Smooth muscle cell (in vitro differentiated cells): ENCODE results near the gene PRSS48. TPM values are rescaled to one million over a fixed set of nuclear protein-coding genes. Genes with fewer than 3 reads are reported as not detected.
"Not testable (repeated sequence)": the region's sequence is repeated elsewhere in the genome, so short reads cannot be mapped to it uniquely, and the experiment has no call there.

ENCODE experiments used
- DNase-seq: peaks from one replicate; lab custom pipeline; 2025; ENCODE audit not compliant: unreplicated experiment; lab: John Stamatoyannopoulos, UW
- H2AFZ ChIP-seq: fragments of 200-600 bp; sonication (generic); 2 replicates; pipeline ENCODE4 v1.6.0; 2016; ENCODE audit warnings: antibody characterized with exemption, low read depth, mild to moderate bottlenecking
- H3F3A ChIP-seq: fragments of 200-600 bp; sonication (generic); 2 replicates; pipeline ENCODE4 v1.6.0; 2017; ENCODE audit warnings: antibody characterized with exemption, low read depth
- H3K27ac ChIP-seq: fragments of 200-600 bp; sonication (generic); 2 replicates; pipeline ENCODE4 v1.5.1; 2016; ENCODE audit warnings: low read depth, mild to moderate bottlenecking
- H3K27me3 ChIP-seq: fragments of 200-600 bp; sonication (generic); 2 replicates; pipeline ENCODE4 v1.6.1; 2016; ENCODE audit warnings: low read depth, mild to moderate bottlenecking
- H3K36me3 ChIP-seq: fragments of 200-600 bp; sonication (generic); 2 replicates; pipeline ENCODE4 v1.5.1; 2016; ENCODE audit warnings: low read depth
- H3K4me1 ChIP-seq: fragments of 200-600 bp; sonication (generic); 2 replicates; pipeline ENCODE4 v1.5.1; 2016; ENCODE audit warnings: low read depth
- H3K4me2 ChIP-seq: fragments of 200-600 bp; sonication (generic); 2 replicates; pipeline ENCODE4 v1.6.0; 2016; ENCODE audit warnings: mild to moderate bottlenecking
- H3K4me3 ChIP-seq: fragments of 200-600 bp; sonication (generic); 2 replicates; pipeline ENCODE4 v1.5.1; 2016; ENCODE audit warnings: mild to moderate bottlenecking
- H3K79me2 ChIP-seq: fragments of 200-600 bp; sonication (generic); 2 replicates; pipeline ENCODE4 v1.6.0; 2016; ENCODE audit warnings: low read depth, mild to moderate bottlenecking
- H3K9ac ChIP-seq: fragments of 200-600 bp; sonication (generic); 2 replicates; pipeline ENCODE4 v1.6.0; 2016; ENCODE audit warnings: low read depth
- H3K9me3 ChIP-seq: fragments of 200-600 bp; sonication (generic); replicated peaks from 2 replicates; pipeline ENCODE4 v1.5.1; 2016; ENCODE audit warnings: low read depth
- H4K20me1 ChIP-seq: fragments of 200-600 bp; sonication (generic); 2 replicates; pipeline ENCODE4 v1.6.0; 2016; ENCODE audit warnings: low read depth
- WGBS: methylation state at CpG from one replicate; pipeline ENCODE4 v1.1.7; 2016; ENCODE audit warnings: low lambda C conversion rate; 5-methylcytosine and 5-hydroxymethylcytosine counted together
- polyA plus RNA-seq: library from polyadenylated mRNA; unstranded; fragments of >200 nt; fragmentation: Nextera tagmentation; extraction: Ambion mirVana; gene quantifications from 2 replicates; pipeline ENCODE4 v1.2.1, GENCODE V29; 2016
- total RNA-seq: library from RNA; depleted of rRNA; stranded (reverse); fragments of >200 nt; gene quantifications from 2 replicates; pipeline ENCODE4 v1.2.3, GENCODE V29; 2014
- TF ChIP-seq, protein P1 (sequence below): fragments of 200-600 bp; sonication (generic); IDR thresholded peaks from 2 replicates; pipeline ENCODE4 v1.5.1; 2017; ENCODE audit warnings: borderline replicate concordance, mild to moderate bottlenecking, antibody characterized with exemption; ENCODE audit not compliant: insufficient read depth, poor library complexity, severe bottlenecking

Gene PRSS48
- total and polyA plus RNA-seq, 2 experiments from 2014 or later: not detected

- H3K27me3 ChIP-seq: no peaks in the 10 kb centered on the region
- H3K4me3 ChIP-seq: no peak overlapping the region
- peaks cover 18% of the 10 kb centered on the region for H3K4me1 ChIP-seq
- H2AFZ ChIP-seq: no peak overlapping the region
- H3K79me2 ChIP-seq: peaks cover 34% of the 10 kb centered on the region
- TF ChIP-seq, protein P1, sequence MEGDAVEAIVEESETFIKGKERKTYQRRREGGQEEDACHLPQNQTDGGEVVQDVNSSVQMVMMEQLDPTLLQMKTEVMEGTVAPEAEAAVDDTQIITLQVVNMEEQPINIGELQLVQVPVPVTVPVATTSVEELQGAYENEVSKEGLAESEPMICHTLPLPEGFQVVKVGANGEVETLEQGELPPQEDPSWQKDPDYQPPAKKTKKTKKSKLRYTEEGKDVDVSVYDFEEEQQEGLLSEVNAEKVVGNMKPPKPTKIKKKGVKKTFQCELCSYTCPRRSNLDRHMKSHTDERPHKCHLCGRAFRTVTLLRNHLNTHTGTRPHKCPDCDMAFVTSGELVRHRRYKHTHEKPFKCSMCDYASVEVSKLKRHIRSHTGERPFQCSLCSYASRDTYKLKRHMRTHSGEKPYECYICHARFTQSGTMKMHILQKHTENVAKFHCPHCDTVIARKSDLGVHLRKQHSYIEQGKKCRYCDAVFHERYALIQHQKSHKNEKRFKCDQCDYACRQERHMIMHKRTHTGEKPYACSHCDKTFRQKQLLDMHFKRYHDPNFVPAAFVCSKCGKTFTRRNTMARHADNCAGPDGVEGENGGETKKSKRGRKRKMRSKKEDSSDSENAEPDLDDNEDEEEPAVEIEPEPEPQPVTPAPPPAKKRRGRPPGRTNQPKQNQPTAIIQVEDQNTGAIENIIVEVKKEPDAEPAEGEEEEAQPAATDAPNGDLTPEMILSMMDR: no peak
- peaks cover 15% of the 10 kb centered on the region for H3F3A ChIP-seq
- no peak overlapping the region for H3K4me2 ChIP-seq
- H3K36me3 ChIP-seq: no peaks in the 10 kb centered on the region
- no peaks in the 10 kb centered on the region for H4K20me1 ChIP-seq
- WGBS: 93% methylated on average over 1 of the region's 1 CpG
- H3K9ac ChIP-seq: no peak overlapping the region
- no peak for DNase-seq
- no peaks in the 10 kb centered on the region for H3K9me3 ChIP-seq
- H3K27ac ChIP-seq: no peak overlapping the region
Observed at GRCh38 chr4:151319490-151319889, 42.5 kb downstream of the PRSS48 start.

GRCh38 chr4:151321586-151321985 is 44.6 kb downstream of the PRSS48 start:
- Histone ChIP-seq H3K4me2 (no peak overlapping the region), H2AFZ (no peak overlapping the region), H4K20me1 (no peaks in the 10 kb centered on the region), H3K9ac (no peak overlapping the region), H3K9me3 (no peaks in the 10 kb centered on the region), H3K4me3 (no peak overlapping the region), H3K4me1 (peaks cover 15% of the 10 kb centered on the region), H3K27me3 (no peaks in the 10 kb centered on the region), H3F3A (peaks cover 16% of the 10 kb centered on the region), H3K36me3 (no peaks in the 10 kb centered on the region), H3K27ac (no peak overlapping the region), H3K79me2 (peaks cover 34% of the 10 kb centered on the region)
- TF ChIP-seq, protein P1: no peak
- WGBS: 29% methylated on average over 1 of the region's 1 CpG
- no peak for DNase-seq

- peaks cover 16% of the 10 kb centered on the region for H3F3A ChIP-seq
- peaks cover 34% of the 10 kb centered on the region for H3K79me2 ChIP-seq
- not testable (repeated sequence) for DNase-seq, H3K36me3 ChIP-seq, H4K20me1 ChIP-seq, H2AFZ ChIP-seq, H3K9me3 ChIP-seq, H3K9ac ChIP-seq, H3K4me2 ChIP-seq, H3K27ac ChIP-seq, H3K27me3 ChIP-seq
- peaks cover 15% of the 10 kb centered on the region for H3K4me1 ChIP-seq
- 95% methylated on average over 4 of the region's 4 CpGs for WGBS
- H3K4me3 ChIP-seq: peak overlapping the region; percentile 65
Observed at GRCh38 chr4:151322161-151322560, 45.2 kb downstream of the PRSS48 start.

GRCh38 chr4:151322570-151322969 is 45.6 kb downstream of the PRSS48 start:
- no peaks in the 10 kb centered on the region for H3K9me3 ChIP-seq
- H3K4me3 ChIP-seq: peak overlapping the region; percentile 65
- no peak for DNase-seq
- H2AFZ ChIP-seq: no peak overlapping the region
- no peak overlapping the region for H3K9ac ChIP-seq
- peaks cover 34% of the 10 kb centered on the region for H3K79me2 ChIP-seq
- H3K4me1 ChIP-seq: peaks cover 15% of the 10 kb centered on the region
- no peaks in the 10 kb centered on the region for H4K20me1 ChIP-seq
- TF ChIP-seq, protein P1: no peak
- peak overlapping the region; percentile 100 for H3K4me2 ChIP-seq
- H3K27me3 ChIP-seq: no peaks in the 10 kb centered on the region
- no peaks in the 10 kb centered on the region for H3K36me3 ChIP-seq
- peaks cover 16% of the 10 kb centered on the region for H3F3A ChIP-seq
- peak overlapping the region; percentile 76 for H3K27ac ChIP-seq
